CD4-positive, alpha-beta T cell treated with Interleukin-21 for 1 hour (primary cell): ENCODE measurements around the gene PIK3R4.

ENCODE experiments used
- DNase-seq: peaks from one replicate; pipeline ENCODE4 v3.0.0-alpha.2; 2020

Gene PIK3R4

GRCh38 chr3:130746246-130747039, at the start of gene PIK3R4:
PIK3R4 (minus strand) TSS chr3:130746829; CDS start chr3:130745218, 1,611 bp downstream.
- peak; percentile 98 for DNase-seq

GRCh38 chr3:130795396-130795795, 48.8 kb upstream of the PIK3R4 start:
- no peak for DNase-seq

GRCh38 chr3:130792246-130792645, 45.6 kb upstream of the PIK3R4 start:
- no peak for DNase-seq

GRCh38 chr3:130789782-130790322, 43.2 kb upstream of the PIK3R4 start:
- DNase-seq = no peak

- no peak for DNase-seq
These were observed 40.9 kb upstream of the PIK3R4 start for GRCh38 chr3:130787422-130788068.

- no peak for DNase-seq
These were observed 39.7 kb upstream of the PIK3R4 start for GRCh38 chr3:130786306-130786705.

- DNase-seq = no peak
These were observed 37.0 kb upstream of the PIK3R4 start for GRCh38 chr3:130783629-130784028.

GRCh38 chr3:130779486-130779885, 32.9 kb upstream of the PIK3R4 start:
- DNase-seq = no peak

GRCh38 chr3:130779031-130779430, 32.4 kb upstream of the PIK3R4 start:
- DNase-seq = no peak

- no peak for DNase-seq
These were observed 26.7 kb upstream of the PIK3R4 start for GRCh38 chr3:130773366-130773765.

- no peak for DNase-seq
These were observed 25.5 kb upstream of the PIK3R4 start for GRCh38 chr3:130772129-130772528.

GRCh38 chr3:130770644-130771043, 24.0 kb upstream of the PIK3R4 start:
- DNase-seq = no peak

GRCh38 chr3:130761730-130762311, 15.2 kb upstream of the PIK3R4 start:
- DNase-seq = no peak

GRCh38 chr3:130760922-130761321, 14.3 kb upstream of the PIK3R4 start:
- DNase-seq = no peak

GRCh38 chr3:130759692-130760338, 13.2 kb upstream of the PIK3R4 start:
- peak; percentile 70 for DNase-seq

- DNase-seq = no peak
These were observed 12.2 kb upstream of the PIK3R4 start for GRCh38 chr3:130758624-130759369.

- no peak for DNase-seq
These were observed 11.1 kb upstream of the PIK3R4 start for GRCh38 chr3:130757611-130758150.

GRCh38 chr3:130755666-130756065, 9.0 kb upstream of the PIK3R4 start:
- no peak for DNase-seq

GRCh38 chr3:130748981-130749380, 2.4 kb upstream of the PIK3R4 start:
- DNase-seq = no peak

GRCh38 chr3:130748467-130748861, 1.8 kb upstream of the PIK3R4 start:
- DNase-seq = no peak

- DNase-seq = no peak
These were observed 3.3 kb downstream of the PIK3R4 start for GRCh38 chr3:130743354-130743753.

- no peak for DNase-seq
These were observed 4.6 kb downstream of the PIK3R4 start for GRCh38 chr3:130741946-130742610.
